Mucosa of descending colon (tissue), 3 donors: Measurements from ENCODE around the gene IL6. TPM values are rescaled to one million over a fixed set of nuclear protein-coding genes. Genes with fewer than 3 reads are reported as not detected.
A peak's percentile ranks its signal among the peaks of the same experiment; 100 is the strongest.

Experiments used
- ATAC-seq: fragments of 200-7000 bp; cut with Tn5 transposase; one replicate; pipeline ENCODE4 v1.9.1; 2020; ENCODE audit warnings: mild to moderate bottlenecking, moderate library complexity
- DNase-seq, 3 donors: peaks; one replicate each; pipeline ENCODE4 v3.0.0-alpha.2; 2020
- H3K36me3 ChIP-seq: fragments of 200-600 bp; one replicate; pipeline ENCODE4 v1.8.0; 2021; ENCODE audit warnings: low read depth, mild to moderate bottlenecking
- H3K4me1 ChIP-seq: fragments of 200-600 bp; one replicate; pipeline ENCODE4 v1.8.0; 2021; ENCODE audit warnings: low read depth, mild to moderate bottlenecking
- H3K4me3 ChIP-seq: fragments of 200-600 bp; one replicate; pipeline ENCODE4 v1.8.0; 2021; ENCODE audit warnings: mild to moderate bottlenecking
- H3K9me3 ChIP-seq: fragments of 200-600 bp; one replicate; pipeline ENCODE4 v1.8.0; 2021; ENCODE audit warnings: mild to moderate bottlenecking
- intact Hi-C, 2 donors: fragments of 100-400 bp; cut with DNase I in 1 of 2; cut with micrococcal nuclease in 1 of 2; formaldehyde crosslinking; loops; one replicate each; pipeline versions ENCODE4 v1.11.0 to v1.11.1; 2022; cut with DNase I, micrococcal nuclease
- total RNA-seq, 3 donors: library from RNA; stranded (reverse); fragmentation: NEBNext Ultra II Directional in 2 of 3; extraction: Animal tissue kit (Norgen Biotek cat#: 25700) in 2 of 3; gene quantifications; one replicate each; pipeline versions ENCODE4 v1.2.1 to v1.2.4, GENCODE V29; 2021 to 2023
- TF ChIP-seq, protein P1 (sequence below): fragments of 200-600 bp; IDR thresholded peaks from one replicate; pipeline ENCODE4 v1.8.0; 2022; ENCODE audit warnings: antibody characterized with exemption, mild to moderate bottlenecking
- donor health status: DM: no; HTN: no; CAD: no; lungs with moderate emphysema.
- donor health status: DM: no; HTN: no; CAD: no.
- donor health status: DM: no; HTN: yes; CAD: no.

IL6 gene
- total RNA-seq, 3 donors from 2014 or later, result 0.53 to 2.2 TPM; not detected in 1

DNA sequence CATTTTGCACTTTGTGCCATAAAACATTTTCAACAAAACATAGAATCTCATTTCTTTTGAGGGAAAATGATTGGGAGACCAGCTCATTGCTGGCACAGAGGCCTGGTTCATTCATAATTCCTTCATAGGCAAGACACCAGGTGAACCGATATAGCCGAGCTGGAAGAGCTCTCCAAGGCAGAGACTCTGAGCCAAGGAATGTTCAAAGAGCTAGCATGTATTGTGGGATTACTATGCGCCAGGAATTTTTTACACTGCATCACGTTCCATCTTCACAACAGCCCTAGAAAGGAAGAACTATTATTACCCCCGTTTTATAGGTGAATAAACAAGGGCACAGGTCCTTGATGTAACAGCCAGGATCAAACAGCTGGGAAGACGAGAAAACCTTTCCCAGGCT lies 2.1 kb upstream of the IL6 start:
- ATAC-seq (no peak), DNase-seq (no peak)
- H3K4me1 ChIP-seq, result peaks cover 3% of the 10 kb centered on the region
- no peaks in the 10 kb centered on the region for H3K9me3 ChIP-seq
- TF ChIP-seq, protein P1, sequence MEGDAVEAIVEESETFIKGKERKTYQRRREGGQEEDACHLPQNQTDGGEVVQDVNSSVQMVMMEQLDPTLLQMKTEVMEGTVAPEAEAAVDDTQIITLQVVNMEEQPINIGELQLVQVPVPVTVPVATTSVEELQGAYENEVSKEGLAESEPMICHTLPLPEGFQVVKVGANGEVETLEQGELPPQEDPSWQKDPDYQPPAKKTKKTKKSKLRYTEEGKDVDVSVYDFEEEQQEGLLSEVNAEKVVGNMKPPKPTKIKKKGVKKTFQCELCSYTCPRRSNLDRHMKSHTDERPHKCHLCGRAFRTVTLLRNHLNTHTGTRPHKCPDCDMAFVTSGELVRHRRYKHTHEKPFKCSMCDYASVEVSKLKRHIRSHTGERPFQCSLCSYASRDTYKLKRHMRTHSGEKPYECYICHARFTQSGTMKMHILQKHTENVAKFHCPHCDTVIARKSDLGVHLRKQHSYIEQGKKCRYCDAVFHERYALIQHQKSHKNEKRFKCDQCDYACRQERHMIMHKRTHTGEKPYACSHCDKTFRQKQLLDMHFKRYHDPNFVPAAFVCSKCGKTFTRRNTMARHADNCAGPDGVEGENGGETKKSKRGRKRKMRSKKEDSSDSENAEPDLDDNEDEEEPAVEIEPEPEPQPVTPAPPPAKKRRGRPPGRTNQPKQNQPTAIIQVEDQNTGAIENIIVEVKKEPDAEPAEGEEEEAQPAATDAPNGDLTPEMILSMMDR, result no peak
- intact Hi-C loops, result loop anchor here in 1 of 2 donors (5.0 kb wide), 1 partner anchor 163 kb away; no protein-coding TSS in a partner anchor
- no peaks in the 10 kb centered on the region for H3K36me3 ChIP-seq
- no peak overlapping the region for H3K4me3 ChIP-seq

DNA sequence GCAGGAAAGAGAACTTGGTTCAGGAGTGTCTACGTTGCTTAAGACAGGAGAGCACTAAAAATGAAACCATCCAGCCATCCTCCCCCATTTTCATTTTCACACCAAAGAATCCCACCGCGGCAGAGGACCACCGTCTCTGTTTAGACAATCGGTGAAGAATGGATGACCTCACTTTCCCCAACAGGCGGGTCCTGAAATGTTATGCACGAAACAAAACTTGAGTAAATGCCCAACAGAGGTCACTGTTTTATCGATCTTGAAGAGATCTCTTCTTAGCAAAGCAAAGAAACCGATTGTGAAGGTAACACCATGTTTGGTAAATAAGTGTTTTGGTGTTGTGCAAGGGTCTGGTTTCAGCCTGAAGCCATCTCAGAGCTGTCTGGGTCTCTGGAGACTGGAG lies 1.4 kb upstream of the IL6 start:
- H3K4me3 ChIP-seq, result no peak overlapping the region
- H3K9me3 ChIP-seq, result no peaks in the 10 kb centered on the region
- no peaks in the 10 kb centered on the region for H3K36me3 ChIP-seq
- no peak for DNase-seq
- ATAC-seq, result no peak
- intact Hi-C loops, result loop anchor here in 1 of 2 donors (5.0 kb wide), 1 partner anchor 163 kb away; no protein-coding TSS in a partner anchor
- TF ChIP-seq, protein P1, result no peak
- peaks cover 3% of the 10 kb centered on the region for H3K4me1 ChIP-seq

DNA sequence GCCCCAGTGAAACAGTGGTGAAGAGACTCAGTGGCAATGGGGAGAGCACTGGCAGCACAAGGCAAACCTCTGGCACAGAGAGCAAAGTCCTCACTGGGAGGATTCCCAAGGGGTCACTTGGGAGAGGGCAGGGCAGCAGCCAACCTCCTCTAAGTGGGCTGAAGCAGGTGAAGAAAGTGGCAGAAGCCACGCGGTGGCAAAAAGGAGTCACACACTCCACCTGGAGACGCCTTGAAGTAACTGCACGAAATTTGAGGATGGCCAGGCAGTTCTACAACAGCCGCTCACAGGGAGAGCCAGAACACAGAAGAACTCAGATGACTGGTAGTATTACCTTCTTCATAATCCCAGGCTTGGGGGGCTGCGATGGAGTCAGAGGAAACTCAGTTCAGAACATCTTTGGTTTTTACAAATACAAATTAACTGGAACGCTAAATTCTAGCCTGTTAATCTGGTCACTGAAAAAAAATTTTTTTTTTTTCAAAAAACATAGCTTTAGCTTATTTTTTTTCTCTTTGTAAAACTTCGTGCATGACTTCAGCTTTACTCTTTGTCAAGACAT lies 574 bp upstream of the IL6 start:
- Histone ChIP-seq H3K36me3 (no peaks in the 10 kb centered on the region), H3K9me3 (no peaks in the 10 kb centered on the region), H3K4me3 (no peak overlapping the region), H3K4me1 (peaks cover 3% of the 10 kb centered on the region)
- TF ChIP-seq, protein P1, result no peak
- ATAC-seq, result peak; percentile 69
- DNase-seq, result peak in 2 of 3 donors; percentile 27 to 60
- intact Hi-C loops, result loop anchor here in 1 of 2 donors (5.0 kb wide), 1 partner anchor 164 kb away; no protein-coding TSS in a partner anchor

DNA sequence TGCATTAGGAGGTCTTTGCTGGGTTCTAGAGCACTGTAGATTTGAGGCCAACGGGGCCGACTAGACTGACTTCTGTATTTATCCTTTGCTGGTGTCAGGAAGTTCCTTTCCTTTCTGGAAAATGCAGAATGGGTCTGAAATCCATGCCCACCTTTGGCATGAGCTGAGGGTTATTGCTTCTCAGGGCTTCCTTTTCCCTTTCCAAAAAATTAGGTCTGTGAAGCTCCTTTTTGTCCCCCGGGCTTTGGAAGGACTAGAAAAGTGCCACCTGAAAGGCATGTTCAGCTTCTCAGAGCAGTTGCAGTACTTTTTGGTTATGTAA lies 675 bp downstream of the IL6 start:
- H3K9me3 ChIP-seq, result no peaks in the 10 kb centered on the region
- TF ChIP-seq, protein P1, result no peak
- intact Hi-C loops, result loop anchor here in 1 of 2 donors (5.0 kb wide), 1 partner anchor 165 kb away; no protein-coding TSS in a partner anchor
- no peaks in the 10 kb centered on the region for H3K36me3 ChIP-seq
- H3K4me3 ChIP-seq, result no peak overlapping the region
- no peak for ATAC-seq
- H3K4me1 ChIP-seq, result peaks cover 3% of the 10 kb centered on the region
- no peak for DNase-seq

DNA sequence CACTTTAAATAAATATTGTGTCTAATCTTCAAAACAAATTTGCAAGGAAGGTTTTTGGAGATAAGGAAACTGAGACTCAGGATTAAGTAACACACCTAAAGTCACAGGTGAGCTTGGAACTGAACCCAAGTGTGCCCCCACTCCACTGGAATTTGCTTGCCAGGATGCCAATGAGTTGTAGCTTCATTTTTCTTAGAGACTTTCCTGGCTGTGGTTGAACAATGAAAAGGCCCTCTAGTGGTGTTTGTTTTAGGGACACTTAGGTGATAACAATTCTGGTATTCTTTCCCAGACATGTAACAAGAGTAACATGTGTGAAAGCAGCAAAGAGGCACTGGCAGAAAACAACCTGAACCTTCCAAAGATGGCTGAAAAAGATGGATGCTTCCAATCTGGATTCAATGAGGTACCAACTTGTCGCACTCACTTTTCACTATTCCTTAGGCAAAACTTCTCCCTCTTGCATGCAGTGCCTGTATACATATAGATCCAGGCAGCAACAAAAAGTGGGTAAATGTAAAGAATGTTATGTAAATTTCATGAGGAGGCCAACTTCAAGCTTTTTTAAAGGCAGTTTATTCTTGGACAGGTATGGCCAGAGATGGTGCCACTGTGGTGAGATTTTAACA lies 1.5 kb downstream of the IL6 start:
- no peak for ATAC-seq
- intact Hi-C loops, result loop anchor here in 1 of 2 donors (5.0 kb wide), 1 partner anchor 166 kb away; no protein-coding TSS in a partner anchor
- TF ChIP-seq, protein P1, result no peak
- no peaks in the 10 kb centered on the region for H3K36me3 ChIP-seq
- no peaks in the 10 kb centered on the region for H3K9me3 ChIP-seq
- DNase-seq, result no peak
- peaks cover 3% of the 10 kb centered on the region for H3K4me1 ChIP-seq
- H3K4me3 ChIP-seq, result no peak overlapping the region
